Measurements from ENCODE around the gene RIMS4.

GRCh38 chr20:44781118-44781517 is 29.2 kb downstream of the RIMS4 start:
- TF ChIP-seq POLR2A (IDR thresholded peaks at IDR 0.05; ENCODE audit: low read depth) = no peak
- TF ChIP-seq CTCF (IDR thresholded peaks at IDR 0.05) = no peak
- TF ChIP-seq POLR2AphosphoS5 (IDR thresholded peaks at IDR 0.05) = no peak
- TF ChIP-seq EP300 (IDR thresholded peaks at IDR 0.05) = no peak
